ENCODE measurements around the gene FZR1. TPM values are rescaled to one million over a fixed set of nuclear protein-coding genes. Genes with fewer than 3 reads are reported as not detected.

Gene FZR1
- polyA plus RNA-seq, 1 donor, result 38.9 TPM

DNA sequence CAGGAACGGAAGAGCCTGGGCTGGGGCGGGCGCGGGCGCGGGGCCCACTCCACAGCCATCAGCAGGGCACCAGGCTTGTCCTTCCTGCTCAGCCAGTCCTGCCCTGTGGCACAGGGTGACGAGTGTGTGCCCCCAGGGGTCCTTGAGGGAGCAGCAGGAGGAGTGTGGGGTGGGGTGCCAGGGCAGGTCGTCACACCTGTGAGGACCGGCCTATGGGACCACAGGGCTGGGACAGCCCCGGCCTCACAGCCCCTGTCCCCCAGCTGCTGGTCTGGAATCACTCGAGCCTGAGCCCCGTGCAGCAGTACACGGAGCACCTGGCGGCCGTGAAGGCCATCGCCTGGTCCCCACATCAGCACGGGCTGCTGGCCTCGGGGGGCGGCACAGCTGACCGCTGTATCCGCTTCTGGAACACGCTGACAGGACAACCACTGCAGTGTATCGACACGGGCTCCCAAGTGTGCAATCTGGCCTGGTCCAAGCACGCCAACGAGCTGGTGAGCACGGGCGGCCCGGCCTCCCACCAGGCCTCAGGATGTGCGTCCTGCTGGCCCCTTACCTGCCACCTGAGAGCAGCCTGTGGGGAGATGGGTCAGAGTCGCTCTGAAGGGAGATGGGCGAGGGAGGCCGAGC, 26.2 kb downstream of the FZR1 start:
- no peak for DNase-seq

DNA sequence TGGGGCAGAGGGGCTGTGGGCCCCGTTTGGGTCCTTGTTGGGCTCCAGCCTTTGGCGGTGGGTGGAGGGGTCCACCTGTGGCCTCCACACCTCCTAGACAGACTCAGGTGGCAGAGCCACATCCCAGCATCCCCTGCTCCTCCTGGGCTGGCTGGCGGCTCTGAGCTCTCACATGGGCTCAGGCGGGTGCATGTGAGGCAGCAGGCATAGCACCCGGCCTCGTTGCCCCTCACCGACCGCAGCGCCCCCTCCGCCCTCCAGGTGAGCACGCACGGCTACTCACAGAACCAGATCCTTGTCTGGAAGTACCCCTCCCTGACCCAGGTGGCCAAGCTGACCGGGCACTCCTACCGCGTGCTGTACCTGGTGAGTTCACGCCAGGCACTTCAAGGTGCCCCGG, 26.9 kb downstream of the FZR1 start:
- DNase-seq, result no peak

DNA sequence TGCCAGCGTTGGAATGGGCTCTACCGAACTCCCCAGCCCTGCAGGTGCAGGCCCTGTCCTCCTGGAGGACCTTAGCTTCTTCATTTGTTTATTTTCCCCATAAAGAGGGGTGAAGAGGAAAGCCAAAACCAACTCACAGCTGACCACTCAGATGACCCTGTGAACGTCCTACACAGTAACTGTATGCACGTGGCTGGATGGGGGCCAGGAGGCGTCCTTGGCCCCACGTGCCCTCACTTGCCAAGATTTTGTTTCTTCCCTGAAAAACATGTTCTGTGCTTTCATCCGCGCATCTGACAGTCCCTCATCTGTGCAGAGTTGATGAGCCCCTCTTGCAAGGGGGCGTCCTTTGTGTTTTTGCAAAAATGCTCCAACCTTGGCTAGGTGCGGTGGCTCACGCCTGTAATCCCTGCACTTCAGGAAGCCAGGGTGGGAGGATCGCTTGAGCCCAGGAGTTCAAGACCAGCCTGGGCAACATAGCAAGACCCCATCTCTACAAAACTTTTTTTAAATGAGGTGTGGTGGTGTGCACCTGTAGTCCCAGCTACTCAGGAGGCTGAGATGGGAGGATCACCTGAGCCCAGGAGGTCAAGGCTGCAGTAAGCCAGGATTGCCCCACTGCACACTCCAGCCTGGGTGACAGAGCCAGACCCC, 27.6 kb downstream of the FZR1 start:
- no peak for DNase-seq

DNA sequence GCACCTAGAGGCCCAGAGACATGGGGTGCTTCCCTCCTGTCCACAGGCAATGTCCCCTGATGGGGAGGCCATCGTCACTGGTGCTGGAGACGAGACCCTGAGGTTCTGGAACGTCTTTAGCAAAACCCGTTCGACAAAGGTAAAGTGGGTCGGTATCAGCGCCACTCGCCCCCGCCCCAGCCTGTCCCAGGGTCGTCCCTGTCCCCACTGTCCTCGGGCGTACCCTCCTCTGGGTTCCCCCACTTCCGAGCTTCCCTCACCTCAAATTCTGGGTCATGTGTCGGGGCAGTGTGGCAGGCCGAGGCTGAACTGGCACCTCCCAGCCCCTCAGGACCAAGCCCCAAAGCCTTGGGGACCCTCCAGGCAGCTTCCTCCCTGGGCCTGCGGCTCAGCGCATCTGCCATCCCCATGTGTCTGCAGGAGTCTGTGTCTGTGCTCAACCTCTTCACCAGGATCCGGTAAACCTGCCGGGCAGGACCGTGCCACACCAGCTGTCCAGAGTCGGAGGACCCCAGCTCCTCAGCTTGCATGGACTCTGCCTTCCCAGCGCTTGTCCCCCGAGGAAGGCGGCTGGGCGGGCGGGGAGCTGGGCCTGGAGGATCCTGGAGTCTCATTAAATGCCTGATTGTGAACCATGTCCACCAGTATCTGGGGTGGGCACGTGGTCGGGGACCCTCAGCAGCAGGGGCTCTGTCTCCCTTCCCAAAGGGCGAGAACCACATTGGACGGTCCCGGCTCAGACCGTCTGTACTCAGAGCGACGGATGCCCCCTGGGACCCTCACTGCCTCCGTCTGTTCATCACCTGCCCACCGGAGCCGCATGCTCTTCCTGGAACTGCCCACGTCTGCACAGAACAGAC, 28.5 kb downstream of the FZR1 start:
- DNase-seq, result no peak

DNA sequence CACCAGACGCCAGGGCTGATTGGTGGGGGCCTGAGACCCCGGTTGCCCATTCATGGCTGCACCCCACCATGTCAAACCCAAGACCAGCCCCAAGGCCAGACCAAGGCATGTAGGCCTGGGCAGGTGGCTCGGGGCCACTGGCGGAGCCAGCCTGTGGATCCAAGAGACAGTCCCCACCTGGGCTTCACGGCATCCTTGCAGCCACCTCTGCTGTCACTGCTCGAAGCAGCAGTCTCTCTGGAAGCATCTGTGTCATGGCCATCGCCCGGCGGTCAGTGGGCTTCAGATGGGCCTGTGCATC, 29.1 kb downstream of the FZR1 start:
- no peak for DNase-seq

DNA sequence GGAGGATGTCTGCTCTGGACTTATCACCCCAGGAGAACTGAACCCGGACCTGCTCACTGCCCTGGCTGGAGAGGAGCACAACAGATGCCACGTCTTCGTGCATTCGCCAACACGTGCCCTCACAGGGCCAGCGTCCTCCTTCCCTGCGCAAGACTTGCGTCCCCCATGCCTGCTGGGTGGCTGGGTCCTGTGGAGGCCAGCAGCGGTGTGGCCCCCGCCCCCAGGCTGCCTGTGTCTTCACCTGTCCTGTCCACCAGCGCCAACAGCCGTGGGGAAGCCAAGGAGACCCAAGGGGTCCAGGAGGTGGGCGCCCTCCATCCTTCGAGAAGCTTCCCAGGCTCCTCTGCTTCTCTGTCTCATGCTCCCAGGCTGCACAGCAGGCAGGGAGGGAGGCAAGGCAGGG, 29.5 kb downstream of the FZR1 start:
- DNase-seq, result no peak

DNA sequence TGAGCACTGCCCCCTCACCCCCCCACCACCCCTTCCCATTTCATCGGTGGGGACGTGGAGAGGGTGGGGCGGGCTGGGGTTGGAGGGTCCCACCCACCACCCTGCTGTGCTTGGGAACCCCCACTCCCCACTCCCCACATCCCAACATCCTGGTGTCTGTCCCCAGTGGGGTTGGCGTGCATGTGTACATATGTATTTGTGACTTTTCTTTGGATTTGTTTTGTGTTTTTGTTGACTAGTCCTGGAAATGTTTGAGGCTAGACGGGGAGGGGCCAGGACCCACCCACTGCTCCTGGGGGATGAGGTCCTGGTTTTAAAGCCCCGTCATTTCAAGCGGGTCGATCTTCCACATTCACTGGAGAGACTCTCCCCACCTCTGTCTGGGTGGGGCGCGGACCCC, 29.9 kb downstream of the FZR1 start:
- no peak for DNase-seq

DNA sequence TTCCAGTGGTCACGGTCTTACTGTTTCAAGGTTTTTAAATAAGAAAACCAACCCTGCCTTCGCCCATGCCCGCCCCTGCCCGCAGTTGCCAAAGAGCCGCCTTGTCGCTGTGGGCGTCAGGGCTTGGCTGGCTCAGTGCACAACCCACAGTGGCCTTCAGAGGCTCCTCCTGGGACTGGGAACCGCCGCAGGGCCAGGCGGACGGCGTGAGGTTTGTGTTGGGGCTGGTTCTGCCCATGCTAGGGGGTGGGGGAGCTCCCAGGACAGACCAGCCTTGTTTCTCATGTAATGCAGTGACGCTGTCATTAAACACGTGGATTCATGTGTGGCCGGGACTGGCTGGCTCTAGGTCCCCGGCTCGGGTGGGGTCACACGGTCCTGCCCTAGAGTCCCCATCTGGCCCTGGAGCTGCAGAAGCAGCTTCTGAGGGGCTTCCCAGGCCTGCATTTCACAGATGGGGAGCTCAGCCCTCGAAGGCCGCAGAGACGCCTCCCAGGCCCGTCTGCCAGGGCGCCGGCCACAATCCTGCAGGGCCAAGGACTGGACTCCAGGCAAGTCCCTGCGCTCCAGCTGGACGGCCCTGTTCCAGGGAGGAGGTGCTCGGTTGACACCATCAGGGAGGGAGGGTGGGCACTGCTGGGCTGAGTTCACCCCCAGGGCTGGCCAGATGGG, 30.5 kb downstream of the FZR1 start:
- no peak for DNase-seq

DNA sequence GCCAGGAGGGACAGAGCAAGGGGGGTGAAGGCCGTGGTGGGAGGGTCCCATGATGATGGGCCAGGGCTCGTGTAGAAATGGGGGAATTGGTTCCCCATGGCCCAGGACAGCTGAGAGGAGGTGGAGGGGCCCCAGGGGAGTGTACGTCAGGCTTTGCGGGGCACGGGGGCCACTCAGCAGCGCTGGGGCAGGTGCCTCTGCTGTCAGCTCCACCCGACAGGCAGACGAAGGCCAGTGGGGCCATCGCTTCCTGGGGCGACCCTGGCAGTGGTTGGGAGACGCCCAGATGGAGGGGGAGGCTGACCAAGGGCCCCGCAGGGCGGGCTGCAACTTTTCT, 31.0 kb downstream of the FZR1 start:
- no peak for DNase-seq

DNA sequence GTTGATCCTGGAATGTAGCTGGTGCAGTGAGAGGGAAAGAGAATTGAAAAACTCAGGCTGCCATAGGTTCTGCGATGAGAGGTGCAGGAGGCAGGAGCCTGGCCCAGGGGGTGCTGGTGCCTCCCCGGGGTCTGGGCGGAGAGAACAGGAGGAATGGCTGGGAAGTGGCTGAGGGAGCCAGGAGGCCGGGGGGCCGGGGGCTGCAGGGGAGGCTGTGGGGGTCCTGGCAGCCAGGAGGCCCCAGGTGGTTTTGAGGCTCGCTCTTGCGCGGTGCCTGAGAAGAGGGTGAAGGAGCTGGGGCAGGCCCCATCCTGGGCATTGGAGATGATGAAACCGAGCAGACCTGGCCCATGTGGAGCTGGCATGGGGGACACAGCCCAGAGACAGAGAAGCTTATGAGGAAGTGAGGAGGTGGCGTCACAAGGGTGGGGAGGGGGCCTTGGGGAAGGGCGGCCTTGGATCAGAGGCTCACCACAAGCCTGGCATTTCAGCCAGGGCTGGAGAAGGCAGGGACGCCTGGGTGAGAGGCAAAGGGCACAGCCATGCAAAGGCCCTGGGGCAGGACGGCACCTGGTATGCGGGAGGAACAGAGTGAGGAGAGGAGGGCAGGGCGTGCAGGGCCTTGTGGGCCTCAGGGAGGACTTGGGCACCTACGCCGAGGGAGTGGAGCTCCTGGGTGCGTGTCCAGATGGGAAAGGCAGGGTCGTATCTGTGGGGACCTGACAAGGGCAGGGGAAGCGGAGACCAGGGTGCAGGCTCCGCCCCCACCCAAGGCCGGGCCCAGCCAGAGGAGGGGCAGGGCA, 31.5 kb downstream of the FZR1 start:
- no peak for DNase-seq

DNA sequence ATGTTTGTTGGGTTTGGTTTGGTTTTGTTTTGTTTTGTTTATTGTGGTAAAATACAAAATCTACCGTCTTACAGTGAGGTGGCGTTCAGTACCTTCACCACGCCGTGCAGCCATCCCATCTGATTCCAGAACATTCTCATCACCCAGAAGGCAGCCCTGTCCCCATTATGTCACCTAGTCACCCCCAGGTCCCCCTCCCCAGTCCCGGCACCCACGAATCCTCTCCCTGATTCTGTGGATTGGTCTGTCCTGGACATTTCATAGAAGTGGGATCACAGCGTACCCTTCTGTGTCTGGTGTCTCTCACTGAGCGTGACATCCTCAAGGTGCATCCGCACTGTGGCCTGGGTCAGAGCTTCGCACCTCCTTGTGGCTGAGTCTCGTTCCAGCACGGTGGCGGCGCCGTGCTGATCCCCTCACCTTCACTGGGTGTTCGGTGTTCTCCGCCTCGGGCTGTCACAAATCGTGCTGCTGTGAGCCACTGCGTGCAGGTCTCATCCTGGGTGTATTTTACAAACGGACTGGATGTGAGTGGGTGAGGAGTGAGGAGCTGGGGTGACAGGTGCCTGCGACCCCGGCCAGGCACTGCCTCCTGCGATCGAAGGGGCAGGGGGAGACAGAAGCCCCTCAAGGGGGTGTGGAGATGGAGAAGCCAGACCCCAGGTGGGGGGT, 32.3 kb downstream of the FZR1 start:
- no peak for DNase-seq

DNA sequence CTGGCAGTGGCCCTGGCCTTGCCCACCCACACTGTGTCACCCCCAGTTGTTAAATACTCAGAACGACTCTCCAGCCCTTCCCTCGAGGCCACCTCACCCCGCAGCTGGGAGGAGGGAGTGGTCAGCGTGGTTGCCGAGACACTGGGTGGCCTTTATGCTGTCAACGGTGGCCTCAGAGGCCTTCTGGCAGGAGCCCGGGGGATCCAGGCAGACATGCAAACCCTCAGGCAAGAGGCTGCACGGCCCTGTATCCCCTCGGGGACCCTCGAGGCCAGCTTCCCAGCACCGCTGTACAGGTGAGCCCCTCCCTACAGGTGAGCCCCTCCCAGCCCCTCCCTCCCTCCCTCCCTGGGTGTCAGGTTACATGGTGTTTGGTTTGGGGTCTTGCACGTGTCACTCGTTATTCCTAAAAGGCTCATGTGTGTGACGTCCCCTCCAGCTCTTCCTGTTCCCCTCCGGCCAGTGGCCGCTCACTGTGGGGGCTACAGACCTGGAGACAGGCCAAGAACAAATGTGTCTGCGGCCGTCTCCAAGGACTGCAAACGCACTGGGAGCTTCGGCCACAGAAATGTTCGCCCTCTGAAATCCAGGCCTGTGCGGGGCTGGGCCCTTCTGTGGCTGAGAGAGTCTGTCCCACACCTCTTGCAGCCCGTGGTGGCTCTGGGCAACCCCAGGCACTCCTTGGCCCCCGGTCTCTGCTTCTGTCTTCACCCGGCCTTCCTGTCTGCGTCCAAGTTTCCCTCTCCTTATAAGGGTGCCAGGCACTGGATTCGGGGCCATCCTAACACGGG, 33.0 kb downstream of the FZR1 start, which contains the start of gene TEKTIP1:
TSS of gene TEKTIP1 (plus strand) at position 210 of the 791 bp plus-strand sequence. CDS start at position 214, 4 bp downstream.
- no peak for DNase-seq

DNA sequence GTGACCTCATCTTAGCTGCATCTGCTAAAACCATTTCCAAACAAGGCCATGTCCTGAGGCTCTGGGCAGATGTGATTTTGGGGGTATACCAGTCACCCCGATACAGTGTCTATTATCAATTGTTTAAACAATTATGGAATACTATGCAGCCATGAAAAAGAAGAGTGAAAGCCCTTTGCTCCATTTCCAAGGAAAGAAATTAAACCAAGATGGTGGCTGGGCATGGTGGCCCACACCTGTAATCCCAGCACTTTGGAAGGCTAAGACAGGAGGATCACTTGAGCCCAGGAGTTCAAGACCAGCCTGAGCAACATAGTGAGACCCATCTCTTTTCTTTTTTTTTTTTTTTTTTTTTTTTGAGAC, 33.6 kb downstream of the FZR1 start:
- no peak for DNase-seq

DNA sequence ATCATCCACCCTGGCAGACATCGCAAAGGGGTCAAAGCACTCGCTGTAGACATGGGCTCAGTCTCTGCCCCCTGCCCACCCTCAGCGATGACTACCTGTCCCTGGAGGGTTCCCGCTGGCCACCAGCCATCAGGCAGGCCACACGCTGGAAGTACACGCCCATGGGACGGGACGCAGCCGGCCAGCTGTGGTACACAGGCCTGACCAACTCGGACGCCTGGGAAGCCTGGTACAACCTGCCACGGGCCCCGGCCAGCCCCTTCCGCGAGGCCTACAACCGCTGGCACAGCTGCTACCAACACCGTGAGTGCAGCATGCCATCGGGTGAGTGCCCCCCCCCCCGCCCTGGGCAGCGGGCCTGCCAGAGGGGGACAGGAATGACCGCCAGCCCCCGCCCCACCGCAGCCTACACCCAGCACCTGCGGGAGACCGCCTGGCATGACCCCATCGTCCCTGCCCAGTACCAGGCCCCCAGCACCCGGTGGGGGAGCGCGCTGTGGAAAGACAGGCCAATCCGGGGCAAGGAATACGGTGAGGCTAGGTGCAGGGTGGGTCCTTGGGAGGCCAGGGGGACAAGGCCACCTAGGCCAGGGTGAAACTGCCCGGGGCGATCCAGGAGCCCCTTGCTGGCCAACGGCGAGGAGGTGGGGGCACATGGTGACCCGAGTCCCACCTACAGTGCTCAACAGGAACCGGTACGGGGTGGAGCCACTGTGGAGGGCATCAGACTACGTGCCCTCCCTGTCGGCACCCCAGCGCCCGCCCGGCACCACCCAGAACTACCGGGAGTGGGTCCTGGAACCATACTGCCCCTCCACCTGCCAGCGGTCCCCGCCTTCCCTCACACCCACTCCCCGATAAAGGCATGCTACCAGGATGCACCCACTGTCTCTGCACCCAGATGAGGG, 37.3 kb downstream of the FZR1 start:
- DNase-seq, result no peak

DNA sequence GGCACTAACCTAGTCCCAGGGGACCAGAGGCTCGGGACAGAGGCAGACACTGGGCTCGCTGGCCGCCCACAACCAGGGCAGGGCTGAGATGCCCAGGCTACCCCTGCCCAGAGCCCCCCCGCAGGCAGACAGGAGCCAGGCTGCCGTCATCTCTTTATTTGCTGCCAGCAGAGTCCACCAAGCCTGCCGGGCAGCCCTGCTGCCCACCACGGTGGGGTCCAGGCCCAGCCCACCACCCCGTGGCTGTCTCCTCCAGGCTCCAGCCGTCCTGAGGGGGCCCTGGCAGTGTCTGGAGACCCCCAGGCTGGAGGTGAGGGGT, 37.9 kb downstream of the FZR1 start:
- no peak for DNase-seq

DNA sequence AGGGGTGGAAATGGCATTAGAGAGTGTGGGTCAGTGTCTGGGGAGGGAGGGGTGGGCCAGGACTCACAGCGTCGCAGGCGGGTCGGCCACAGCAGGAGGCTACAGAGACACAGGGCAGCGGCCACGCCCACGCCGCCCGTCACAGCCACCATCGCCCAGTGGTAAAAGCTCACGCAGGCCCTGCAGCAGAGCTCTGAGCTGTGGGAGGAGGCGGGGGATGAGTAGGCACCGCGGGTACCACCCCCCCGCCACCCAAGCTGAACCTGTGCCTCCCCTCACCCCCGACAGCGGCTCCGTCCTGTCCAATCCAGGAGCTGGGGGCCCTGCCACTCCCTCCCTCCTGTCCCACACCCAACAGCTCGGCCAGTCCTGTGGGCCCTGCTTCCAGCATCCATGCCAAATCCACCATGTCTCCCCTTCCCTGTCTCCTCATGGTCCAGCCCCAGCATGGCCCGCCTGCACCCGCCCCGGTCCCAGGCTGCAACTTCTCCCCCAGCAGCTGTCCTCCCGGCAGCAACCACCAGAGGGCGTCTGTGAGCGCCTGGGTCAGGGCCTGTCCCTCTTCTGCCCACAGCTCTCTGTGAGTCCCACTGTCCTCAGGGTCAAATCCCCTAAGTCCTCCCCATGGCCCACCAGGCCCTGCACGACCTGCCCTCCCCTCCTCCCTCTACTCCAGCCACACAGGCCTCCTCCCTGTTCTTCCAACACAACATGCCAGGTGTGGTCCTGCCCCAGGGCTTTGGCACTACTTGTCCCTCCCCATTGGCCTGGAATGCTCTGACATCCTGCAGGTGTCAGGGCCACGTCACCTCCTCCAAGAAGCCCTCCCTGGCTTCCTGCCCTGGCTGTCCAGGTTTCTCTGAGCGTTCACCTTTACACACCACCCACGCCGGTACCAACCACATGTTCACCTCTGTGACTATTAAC, 38.9 kb downstream of the FZR1 start:
- DNase-seq, result no peak

DNA sequence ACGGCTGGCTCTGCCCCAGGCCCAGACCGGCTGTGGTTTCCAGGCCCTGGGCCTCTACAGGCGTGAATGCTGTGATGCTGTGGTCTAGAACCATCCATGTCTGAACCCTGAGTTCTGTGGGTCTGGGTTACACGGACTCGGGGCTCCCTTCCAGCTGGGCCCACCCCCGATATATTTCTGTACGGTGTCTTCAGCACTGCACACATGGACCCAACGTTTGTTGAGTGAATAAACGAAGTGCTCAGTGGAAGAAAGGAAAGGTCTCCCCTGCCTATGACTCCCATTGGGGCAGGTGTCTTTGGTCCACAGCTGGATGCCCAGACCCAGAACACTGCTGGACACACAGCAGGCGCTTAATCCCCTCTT, 39.5 kb downstream of the FZR1 start:
- DNase-seq, result no peak

DNA sequence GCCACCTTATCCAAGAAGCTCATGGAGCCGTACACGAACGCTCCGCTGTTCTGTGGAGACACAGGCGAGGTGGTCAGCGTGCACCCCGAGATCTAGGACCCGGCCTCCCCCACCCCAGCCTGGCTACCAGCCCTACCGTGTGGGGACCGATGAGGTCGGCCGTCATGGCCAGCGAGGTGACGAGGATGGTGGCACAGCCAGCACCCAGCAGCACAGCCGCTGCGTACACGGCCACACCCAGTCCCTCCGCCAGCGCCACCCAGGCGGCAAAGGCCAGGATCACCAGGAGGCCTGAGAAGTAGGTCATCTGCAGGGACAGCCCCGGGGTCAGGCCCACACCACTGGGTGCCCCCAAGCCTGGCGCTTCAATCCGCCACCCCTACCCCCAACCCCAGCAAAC, 40.0 kb downstream of the FZR1 start:
- DNase-seq, result no peak

DNA sequence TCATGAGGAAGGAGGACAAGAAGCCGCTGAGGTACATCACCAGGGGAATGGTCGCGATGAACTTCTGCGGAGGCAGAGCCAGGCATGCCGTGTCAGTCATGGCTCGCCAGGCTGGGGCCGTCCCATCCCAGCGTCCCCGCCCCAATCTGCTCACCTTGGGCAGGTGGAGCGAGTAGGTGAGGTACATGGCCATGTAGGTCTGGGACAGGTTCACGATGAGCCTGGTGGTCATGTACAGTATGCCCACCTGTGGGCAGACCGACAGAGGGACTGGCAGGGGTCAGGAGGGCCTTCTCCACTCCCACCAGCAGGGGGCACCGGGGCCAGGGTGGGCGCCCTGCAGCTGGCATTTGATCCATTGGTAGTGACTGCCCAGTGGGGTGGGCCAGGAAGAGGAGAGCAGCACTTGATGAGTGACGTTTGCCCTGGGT, 41.2 kb downstream of the FZR1 start:
- DNase-seq, result no peak
